HL-60/S4 (cell line): ENCODE measurements around the gene BNC2.

ENCODE experiments used
- in situ Hi-C: fragments of 300-500 bp; cut with MboI; formaldehyde crosslinking; loops from 2 replicates; pipeline ENCODE4 v1.14.3; 2022; ENCODE audit warnings: low sequenced_read_pairs

The BNC2 gene

DNA sequence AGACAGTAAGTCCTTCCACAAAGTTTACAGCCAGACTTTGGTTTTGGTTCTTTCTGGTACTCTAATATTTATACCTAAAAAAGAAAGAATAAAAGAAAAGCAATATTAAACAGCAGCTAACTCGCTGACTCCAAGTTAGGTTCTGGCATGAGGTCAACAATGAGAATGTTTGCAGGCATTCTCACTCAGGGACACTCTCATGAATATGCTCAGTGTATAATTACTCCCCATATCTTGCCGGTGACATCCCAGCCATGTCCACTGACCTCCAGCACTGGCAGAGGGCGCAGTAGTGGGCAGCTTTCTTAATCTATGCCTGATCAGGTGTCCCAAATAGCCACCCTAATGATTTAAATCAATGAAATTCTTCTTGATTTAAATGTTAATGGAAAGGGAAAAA is 151.5 kb downstream of the BNC2 start:
- in situ Hi-C loops, result no loop called here

DNA sequence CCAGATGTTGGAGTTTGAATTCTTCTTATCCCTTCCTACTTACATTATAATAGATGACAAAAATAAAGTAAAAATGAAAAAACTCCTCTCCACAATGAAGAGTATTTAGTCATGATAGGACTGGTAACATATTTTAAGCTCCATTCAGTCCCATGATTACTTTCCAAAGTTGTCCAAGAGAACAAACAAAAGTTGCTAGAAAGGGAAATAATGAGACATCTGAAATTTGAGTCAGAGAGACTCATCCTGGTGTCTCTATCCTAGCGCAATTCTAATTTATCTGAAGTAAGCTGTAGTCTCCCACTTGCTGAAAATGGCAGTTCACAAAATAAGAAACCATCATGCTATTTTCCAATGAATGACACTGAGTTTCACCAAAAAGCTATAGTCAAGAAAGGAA is 152.2 kb downstream of the BNC2 start:
- in situ Hi-C loops, result no loop called here

DNA sequence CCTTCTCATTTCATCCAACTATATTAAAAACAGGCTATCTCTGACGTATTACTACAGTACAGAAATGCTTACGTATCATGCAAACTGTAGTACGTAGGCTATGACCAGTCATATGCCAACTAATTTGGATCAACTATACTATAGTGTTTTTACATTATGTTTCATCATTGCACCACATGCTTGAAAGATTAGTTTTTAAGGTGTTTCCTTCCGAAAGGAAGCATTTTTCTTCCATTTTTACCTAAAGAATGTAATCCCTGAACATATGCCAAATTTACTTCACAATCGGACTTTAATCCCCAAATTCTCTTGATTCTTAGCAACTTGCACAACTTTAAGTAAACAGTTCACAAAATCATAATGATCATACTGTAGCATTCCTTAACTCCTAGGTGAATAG is 153.9 kb downstream of the BNC2 start:
- in situ Hi-C loops, result no loop called here

DNA sequence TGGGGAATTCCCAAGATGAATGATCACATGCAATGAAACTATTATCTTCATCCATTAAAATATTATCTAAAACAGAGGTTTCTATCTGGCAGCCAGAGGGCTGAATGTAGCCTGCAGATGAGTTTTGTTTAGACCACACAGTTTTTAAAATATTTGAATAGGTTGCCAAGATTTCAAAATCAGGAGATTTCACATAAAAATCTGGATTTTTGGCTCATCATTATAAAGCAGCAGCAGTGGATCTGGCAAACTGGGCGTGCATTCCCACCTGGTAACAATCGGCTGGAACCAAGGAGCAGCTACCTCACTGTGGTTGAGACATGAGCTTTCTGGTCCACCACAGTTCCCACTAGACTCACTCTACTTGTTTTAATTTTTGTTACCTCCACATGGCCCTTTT is 155.1 kb downstream of the BNC2 start:
- in situ Hi-C loops, result no loop called here

DNA sequence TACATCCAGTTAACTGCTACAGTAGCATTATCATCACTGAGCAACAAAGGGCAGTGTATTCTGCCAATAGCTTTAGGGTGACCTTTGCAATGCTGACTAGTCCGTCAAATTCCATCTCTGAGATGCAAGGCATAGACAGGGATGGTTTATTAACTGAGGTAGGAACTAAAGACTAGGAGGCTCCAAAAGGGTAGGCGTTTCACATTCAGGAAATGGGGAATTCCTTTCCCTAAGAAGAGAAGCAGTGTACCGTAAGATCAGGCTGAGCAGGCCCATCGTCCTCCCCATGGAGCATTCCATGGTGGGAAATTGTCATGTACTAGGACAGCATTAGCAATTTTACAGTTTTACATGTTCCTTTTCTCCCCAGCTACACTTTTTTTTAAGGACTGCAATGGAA is 157.7 kb downstream of the BNC2 start:
- in situ Hi-C loops, result no loop called here

DNA sequence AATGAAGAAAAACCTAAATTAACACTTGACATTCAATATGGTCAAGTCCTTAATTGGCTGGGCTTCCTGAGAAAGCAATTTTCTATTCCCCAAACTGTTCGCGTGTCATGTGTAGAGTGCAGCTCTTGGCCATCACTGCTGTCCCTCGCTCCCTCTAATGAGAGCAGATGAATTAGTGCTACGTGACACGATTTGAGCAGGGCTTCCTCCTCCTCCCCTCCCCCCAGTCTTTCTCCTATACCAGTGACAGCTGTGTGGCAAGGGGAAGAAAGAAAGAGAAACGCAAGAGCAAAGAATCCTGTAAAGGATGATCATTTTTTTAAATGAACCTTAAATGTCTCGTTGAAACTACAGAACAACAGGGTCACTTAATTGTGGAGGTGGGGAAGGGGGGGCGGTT is 159.6 kb downstream of the BNC2 start:
- in situ Hi-C loops, result no loop called here

DNA sequence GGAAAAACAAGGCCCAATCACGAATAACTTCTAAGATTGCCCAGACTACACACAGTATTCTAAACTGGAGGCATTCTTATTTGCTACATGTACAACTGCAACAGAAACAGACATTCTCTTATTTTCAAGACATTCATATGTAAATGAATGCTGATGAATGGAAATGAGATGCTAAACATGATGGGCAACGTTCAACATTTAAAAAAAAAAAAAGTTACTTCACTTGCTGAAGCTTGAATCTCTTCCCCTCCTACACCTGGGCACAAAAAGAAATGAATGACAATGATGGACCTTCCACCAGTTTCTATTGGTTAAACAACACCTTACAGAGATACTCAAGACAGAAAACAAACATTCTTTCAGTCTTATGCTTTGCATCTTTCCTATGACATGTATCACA is 160.5 kb downstream of the BNC2 start:
- in situ Hi-C loops, result no loop called here

DNA sequence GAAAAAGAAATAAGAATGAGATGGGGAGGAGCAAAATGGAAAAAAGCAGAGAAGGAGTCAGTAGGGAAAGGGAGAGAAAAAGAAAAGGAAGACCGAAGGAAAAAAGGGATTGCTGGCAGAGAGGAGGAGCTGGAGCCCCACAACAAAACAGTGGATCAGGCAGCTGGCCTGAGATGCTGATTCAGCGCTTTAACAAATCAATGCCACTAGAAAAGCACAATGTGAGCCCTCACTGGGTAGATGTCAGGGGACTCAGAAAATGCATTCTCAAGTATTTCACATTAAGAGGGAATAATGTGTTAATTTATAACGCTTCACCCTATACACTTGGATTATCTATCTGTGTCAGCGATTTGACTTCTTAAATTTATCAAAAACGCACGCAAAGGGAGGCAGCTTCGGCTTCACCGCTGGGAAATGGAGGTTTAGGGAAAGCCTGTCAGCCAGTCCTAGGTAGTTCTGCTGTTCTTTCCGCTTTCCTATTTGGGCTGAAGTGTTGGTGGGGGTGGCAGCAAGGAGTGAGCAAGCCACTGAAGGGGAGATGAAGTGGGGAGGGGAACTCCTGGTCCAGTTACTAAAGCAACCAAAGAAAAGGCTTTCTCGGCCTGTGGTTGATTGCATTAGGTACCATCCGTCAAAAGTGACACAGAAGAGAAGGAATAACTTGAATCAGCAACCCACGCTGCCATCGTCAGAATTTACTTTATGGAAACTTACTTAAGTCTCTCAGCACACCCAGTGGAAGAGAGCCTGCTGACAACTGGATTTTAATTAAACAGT is 161.6 kb downstream of the BNC2 start:
- in situ Hi-C loops, result no loop called here

DNA sequence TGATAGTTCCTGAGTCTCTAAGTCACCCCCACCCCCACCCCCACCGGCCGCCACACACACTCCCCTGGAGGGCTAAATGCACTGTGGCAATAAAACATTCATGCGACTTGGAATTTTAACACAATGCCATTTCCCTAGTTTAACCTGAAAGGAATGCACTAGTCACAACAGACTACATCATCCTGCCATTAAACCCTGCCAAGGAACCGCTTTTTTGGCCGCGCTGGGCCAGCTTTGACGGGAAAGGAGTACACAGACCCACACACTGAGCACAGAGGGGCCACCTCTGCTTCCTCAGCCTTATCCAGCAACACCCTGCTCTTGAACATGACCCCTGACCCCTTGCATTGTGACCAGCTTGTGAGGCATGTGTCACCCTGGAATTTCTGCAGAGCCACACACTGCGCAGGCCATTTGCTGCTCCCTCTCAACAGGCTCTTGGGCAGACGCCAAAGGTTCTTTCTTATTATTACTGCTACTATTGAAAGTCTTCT is 165.3 kb downstream of the BNC2 start:
- in situ Hi-C loops, result no loop called here

DNA sequence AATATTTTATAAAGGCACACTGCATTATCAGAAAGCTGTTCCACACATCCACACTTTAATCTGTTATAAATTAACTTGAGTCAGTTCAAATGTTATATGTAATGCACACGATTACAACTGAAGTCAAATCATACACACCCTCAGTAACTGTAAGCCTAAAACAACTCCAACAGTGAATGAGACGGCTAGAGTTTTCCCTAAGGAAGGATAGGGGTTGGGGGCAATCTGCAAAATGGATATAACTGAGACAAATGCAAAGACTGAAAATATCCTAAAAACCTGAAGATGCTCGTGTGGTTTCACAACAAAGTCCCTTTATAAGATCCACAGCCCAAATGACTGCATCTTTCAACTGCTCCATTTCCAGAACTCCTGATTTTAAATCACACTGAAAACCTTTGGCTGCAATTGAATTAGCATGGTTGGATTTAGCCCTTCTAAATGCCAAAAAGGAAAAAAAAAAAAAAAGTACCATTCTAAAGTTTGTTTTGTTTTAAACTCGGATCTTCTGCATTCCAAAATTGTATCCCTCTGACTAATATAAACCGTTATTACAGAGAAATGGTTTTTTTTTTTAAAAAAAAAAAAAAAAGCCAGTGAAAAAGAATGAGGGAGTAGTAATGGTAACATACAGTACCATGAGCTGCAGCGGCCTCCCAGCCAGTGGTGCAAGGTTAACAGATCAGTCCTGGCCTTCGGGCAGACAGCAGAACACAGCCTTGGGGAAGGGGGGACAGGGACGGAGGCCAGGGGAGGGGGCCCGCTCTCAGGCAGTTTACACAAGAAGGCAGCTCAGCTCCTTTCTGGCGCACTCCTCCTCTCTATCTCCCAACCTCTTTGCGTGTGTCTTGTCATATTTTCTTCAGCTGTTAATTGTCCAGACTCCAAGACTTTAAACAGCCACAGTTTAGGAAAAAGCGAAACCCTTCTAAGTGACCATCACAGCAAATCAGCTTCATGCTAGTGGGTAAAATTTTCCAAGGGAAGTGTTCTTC is 166.1 kb downstream of the BNC2 start:
- in situ Hi-C loops, result no loop called here

DNA sequence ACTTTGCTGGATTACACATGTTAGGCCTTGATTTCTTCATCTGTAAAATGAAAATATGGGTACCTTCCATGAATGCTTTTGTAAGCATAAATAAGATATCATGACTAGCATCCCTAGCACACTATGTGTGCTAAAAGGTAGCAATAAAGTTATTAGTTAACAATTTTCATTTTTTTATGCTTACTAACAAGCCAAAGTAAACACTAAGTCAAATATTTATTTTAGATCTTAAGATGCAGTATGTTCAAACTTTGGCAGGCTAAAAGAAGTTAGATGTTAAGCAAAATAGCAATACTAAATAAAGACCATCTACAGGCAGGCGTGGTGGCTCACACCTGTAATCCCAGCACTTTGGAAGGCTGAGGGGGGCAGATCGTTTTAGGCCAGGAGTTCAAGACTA is 169.1 kb downstream of the BNC2 start:
- in situ Hi-C loops, result no loop called here

DNA sequence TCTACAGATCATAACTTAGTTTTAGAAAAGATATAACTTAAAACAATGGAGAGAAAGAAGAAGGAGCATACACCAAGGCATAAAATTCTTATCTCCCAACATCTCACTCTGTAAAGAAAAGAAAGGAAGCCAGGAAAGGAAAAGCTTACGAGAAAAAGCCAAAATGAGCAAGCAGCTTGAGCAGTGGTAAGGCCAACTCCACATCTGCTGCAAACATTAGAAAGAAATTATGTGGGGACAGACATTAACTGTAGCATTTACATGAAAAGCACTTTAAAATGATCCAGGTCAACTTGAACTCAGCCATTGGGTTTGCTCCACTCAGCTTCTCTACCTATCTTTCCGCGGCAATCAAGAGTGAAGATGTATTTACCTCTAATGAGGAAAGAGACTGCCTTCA is 176.9 kb downstream of the BNC2 start:
- in situ Hi-C loops, result no loop called here

DNA sequence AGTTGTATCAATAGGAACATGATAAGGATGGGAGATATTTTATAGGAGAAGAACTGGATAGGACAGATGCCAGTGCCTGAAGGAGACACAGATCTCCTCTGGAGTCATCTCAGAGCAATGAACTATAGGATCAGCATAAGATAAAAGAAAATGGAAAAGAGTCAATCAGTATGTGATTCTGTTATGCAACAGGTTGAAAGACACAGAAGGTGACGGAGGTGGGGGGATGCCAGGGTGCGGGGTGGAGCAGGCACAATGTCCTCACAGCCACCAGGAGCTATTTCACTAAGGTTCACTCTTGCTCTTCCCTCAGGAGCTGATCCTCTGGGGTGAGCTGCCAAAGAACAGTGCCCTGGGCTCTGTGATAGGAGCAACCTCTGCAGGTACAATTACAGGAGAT is 179.8 kb downstream of the BNC2 start:
- in situ Hi-C loops, result no loop called here

DNA sequence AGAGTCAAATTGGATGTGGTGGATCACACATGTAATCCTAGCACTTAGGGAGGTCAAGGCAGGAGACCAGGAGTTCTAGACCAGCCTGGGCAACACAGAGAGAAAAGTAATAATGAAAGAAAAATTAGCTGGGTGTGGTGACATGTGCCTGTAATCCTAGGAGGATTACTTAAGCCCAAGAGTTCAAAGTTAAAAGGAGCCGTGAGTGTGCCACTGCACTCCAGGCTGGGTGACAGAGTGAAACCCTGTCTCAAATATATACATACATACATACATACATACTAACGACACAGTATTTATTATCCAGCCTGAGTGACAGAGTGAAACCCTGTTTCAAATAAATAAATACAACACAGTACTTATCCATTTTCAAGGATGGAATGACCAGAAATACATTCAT is 180.3 kb downstream of the BNC2 start:
- in situ Hi-C loops, result no loop called here

DNA sequence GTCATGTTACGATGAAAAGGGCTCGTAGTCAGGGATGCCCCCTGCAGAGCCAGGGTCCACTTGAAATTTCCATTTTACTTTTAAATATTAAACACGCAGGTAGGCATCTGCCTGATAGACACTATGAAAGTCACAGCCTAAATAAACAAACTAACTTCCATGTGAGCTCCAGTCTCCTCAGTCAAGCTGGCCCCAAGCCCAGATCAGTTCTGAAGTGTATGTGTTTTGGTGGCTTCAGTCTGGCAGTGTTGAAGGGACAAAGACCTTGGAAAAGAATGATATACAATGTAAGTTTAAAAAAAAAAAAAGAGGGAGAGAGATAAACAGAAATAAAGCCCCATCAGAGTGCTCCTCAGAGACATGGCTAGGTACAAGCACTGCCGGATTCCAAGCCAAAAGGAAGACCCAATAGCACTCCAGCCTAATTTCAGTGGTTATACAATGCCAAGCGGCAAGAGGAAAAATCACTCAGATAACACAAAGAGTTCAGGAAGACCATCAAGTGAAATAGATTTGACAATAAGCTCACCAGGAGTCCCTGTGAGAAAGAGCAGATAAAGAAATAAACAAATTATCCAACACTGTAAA is 181.0 kb downstream of the BNC2 start:
- in situ Hi-C loops, result no loop called here

DNA sequence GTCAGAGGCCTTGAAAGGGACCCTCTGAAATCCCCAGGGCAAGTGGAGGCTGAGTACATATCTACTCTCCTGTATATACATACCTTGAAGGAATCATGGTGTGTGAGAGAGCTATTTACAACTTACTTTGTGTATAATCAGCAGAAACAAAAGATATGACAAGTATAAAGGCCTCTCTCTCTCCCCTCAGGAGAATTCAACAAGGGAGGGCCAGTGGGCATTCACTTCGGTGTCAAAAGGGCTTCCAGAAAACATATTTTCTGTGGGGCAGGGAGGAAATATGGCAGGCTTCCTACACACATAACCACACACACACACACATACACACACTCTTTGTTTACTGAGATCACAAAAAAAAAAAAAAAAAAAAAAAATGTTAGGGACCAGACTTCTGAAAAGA is 181.7 kb downstream of the BNC2 start:
- in situ Hi-C loops, result no loop called here

DNA sequence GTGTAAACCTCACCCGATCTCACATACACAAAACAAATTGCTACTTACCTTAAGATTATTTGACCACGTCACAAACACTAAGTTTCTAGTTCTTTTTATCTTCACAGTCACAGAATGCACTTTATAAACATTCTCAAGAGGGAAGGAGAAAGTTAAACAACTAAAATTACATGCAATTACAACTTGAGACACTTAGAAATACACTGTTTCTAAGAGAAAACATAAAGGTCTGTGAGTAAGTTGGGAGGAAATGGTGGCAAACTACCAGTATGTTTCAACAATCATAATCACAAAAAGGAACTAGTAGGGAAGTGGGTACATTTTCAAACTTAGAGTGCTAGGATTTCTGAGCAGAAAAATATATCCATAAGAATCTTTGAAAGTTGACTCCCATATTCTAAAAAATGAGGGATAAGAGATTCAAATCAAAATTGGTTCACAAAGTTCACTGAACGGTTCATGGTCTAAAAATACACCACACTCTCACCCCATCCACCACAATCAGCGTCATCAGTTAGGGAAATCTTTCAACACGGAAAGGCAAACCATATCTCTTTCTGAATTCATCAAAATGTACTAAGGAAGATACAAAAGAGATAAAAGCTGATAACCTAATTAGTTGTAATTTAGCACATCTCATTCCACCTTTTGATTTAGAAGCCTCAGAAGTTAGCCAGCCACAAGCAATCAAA is 182.6 kb downstream of the BNC2 start:
- in situ Hi-C loops, result no loop called here

DNA sequence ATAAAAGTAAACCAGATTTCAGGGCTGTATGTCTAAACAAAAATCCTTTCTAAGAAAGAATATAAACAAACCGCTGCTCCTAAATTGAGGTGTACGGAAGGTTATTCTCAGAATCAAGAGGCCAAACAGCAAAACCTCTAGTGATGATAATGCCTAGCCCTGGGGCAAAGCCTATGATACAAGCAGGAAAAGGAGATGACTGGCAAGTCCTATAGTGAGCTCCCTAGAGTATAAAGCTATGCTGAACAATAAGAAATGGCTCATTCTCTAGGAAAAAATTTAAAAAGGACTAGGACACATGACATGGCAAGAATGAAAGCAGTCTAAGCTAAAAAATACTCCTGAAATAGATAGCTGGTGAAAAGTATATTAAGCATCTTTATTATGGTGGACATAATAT is 187.1 kb downstream of the BNC2 start:
- in situ Hi-C loops, result no loop called here

DNA sequence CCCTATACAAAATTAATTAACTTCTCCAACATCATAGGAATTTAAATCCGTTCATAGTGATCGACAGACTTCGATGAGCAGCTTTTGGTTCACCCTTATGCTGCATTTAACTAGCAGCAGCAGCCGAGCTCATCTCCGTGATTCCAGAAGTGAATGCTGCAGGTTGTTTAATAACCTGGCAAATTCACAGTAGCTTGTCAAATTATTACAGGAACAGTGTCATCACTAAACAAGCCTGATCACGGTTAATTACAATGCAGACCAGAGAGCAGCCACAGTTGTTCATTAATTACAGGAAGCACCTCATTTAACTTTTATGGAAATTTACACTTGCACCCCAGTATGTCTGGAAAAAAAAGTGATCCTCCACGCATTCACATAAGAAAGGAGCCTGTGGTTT is 188.2 kb downstream of the BNC2 start:
- in situ Hi-C loops, result no loop called here

DNA sequence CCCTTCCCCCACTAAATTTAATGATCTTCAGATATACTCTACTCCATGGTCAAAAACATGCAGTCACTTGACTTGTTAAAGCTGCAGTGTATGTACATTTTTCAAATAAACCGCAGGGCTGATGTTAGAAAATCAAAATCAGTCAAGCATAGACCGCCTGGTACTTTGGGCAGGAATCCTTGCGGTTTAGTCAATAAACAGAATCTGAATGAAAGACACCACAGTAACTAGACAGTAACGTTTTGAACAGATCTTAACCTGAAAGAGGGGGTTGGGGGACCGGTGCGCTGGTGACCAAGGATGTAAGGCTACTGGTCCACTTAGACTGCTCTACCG is 188.8 kb downstream of the BNC2 start:
- in situ Hi-C loops, result no loop called here

DNA sequence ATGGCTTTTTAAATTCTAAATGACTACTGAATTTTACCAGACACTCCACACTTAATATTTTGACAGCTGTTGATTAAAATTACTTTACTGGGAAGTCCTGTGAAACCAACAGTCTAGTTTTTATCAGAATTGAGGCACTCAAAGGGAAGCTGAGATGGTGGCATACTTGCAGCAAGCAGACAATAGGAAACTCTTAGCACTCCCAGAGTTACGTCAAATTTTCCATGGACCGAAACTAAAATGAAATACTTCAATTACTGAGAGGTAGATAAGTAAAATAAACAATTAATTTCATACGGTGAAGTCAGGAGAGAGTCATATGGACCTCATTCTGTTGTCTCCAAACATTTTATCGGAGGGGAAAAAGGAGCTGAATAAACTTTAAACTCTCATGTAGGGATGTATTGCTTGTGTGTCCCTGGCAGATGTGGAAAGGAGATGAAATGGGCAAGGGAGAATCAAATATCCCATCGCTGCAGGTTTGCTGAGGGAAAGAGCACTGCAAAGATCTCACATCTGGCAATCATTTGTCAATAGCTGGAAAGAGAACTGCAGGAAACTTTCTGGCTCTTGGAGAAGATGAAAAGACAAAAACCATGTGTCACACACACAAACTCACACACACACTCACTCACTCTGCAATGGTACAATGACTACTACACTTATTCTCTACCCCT is 189.4 kb downstream of the BNC2 start:
- in situ Hi-C loops, result no loop called here
